ENCODE measurements around the gene CDS2.

CDS2 gene

GRCh38 chr20:5088688-5089087, 38.1 kb upstream of the CDS2 start:
- no peak overlapping the region for H3K27ac ChIP-seq
- no peak for DNase-seq
- TF ChIP-seq, protein P1, sequence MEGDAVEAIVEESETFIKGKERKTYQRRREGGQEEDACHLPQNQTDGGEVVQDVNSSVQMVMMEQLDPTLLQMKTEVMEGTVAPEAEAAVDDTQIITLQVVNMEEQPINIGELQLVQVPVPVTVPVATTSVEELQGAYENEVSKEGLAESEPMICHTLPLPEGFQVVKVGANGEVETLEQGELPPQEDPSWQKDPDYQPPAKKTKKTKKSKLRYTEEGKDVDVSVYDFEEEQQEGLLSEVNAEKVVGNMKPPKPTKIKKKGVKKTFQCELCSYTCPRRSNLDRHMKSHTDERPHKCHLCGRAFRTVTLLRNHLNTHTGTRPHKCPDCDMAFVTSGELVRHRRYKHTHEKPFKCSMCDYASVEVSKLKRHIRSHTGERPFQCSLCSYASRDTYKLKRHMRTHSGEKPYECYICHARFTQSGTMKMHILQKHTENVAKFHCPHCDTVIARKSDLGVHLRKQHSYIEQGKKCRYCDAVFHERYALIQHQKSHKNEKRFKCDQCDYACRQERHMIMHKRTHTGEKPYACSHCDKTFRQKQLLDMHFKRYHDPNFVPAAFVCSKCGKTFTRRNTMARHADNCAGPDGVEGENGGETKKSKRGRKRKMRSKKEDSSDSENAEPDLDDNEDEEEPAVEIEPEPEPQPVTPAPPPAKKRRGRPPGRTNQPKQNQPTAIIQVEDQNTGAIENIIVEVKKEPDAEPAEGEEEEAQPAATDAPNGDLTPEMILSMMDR (IDR thresholded peaks at IDR 0.05) = no peak
- no peaks in the 10 kb centered on the region for H3K27me3 ChIP-seq
- no peaks in the 10 kb centered on the region for H3K9me3 ChIP-seq
- H3K4me1 ChIP-seq = no peaks in the 10 kb centered on the region
- intact Hi-C loops (cut with DNase I; ENCODE audit: low total_unique reads) = no loop called here
- no peak overlapping the region for H3K4me3 ChIP-seq
- peaks cover 0 to 11% (median 5%) of the 10 kb centered on the region in 3 donors for H3K36me3 ChIP-seq

DNA sequence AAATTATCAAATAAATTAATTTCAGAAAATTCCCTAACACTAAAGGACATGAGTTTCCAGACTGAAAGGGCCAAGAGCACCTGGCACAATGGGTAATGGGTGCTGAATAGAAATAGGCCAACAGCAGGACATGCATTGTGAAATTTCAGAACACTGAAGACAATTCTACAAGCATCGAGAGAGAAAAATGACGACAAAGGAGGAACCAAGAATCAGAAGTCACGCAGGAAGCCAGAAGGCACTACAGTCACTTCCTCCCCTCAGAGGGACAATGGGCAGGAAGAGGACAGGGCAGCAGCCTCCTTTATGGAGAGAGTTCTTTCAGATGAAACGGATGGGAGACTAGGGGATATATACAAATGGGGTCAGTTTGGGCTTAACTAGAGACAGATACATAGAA, 36.6 kb upstream of the CDS2 start:
- Histone ChIP-seq H3K27ac (no peak overlapping the region), H3K4me1 (no peaks in the 10 kb centered on the region), H3K27me3 (no peaks in the 10 kb centered on the region), H3K4me3 (no peak overlapping the region), H3K9me3 (no peaks in the 10 kb centered on the region), H3K36me3 (peaks cover 0 to 11% (median 5%) of the 10 kb centered on the region in 3 donors)
- TF ChIP-seq, protein P1 (IDR thresholded peaks at IDR 0.05) = no peak
- intact Hi-C loops (cut with DNase I; ENCODE audit: low total_unique reads) = no loop called here
- DNase-seq = peak in 1 of 2 donors; percentile 39

- H3K36me3 ChIP-seq = peaks cover 0 to 22% (median 0%) of the 10 kb centered on the region in 3 donors
- intact Hi-C loops (cut with DNase I; ENCODE audit: low total_unique reads) = no loop called here
- no peak for DNase-seq
These were observed 34.9 kb upstream of the CDS2 start for GRCh38 chr20:5091902-5092301.

DNA sequence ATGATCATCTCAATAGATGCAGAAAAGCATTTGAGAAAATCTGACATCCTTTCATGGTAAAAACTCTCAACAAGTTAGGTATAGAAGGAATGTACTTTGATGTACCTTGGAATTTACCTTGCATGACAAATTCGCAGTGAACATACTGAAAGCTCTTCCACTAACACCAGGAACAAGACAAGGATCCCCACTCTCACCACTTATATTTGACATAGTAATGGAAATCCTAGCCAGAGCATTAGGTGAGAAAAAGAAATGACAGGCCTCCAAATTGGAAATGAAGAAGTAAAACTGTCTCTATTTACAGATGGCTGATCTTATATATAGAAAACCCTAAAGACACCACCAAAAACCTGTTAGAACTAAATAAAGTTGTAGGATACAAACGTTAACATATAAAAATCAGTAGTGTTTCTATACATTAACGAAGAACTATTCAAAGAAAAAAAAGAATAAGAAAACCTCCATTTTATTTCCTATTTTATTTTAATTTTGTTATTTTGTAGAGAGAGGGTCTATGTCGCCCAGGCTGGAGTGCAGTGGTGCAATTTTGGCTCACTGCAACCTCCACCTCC, 34.0 kb upstream of the CDS2 start:
- no peak for DNase-seq
- TF ChIP-seq, protein P1 (IDR thresholded peaks at IDR 0.05) = no peak
- intact Hi-C loops (cut with DNase I; ENCODE audit: low total_unique reads) = no loop called here
- Histone ChIP-seq H3K9me3 (no peaks in the 10 kb centered on the region), H3K4me1 (no peaks in the 10 kb centered on the region), H3K27ac (no peak overlapping the region), H3K36me3 (peaks cover 0 to 32% (median 0%) of the 10 kb centered on the region in 3 donors), H3K4me3 (no peak overlapping the region), H3K27me3 (no peaks in the 10 kb centered on the region)

More at GRCh38 chr20:5091902-5092301, 34.9 kb upstream of the CDS2 start:
- Histone ChIP-seq H3K4me1 (no peaks in the 10 kb centered on the region), H3K4me3 (no peak overlapping the region), H3K27ac (no peak overlapping the region), H3K9me3 (no peaks in the 10 kb centered on the region), H3K27me3 (no peaks in the 10 kb centered on the region)
- TF ChIP-seq, protein P1 (IDR thresholded peaks at IDR 0.05) = no peak

- Histone ChIP-seq H3K4me3 (no peak overlapping the region), H3K27me3 (no peaks in the 10 kb centered on the region), H3K27ac (no peak overlapping the region), H3K4me1 (no peaks in the 10 kb centered on the region), H3K36me3 (peaks cover 5 to 51% (median 6%) of the 10 kb centered on the region in 3 donors), H3K9me3 (no peaks in the 10 kb centered on the region)
- TF ChIP-seq, protein P1 (IDR thresholded peaks at IDR 0.05) = no peak
- DNase-seq = no peak
- intact Hi-C loops (cut with DNase I; ENCODE audit: low total_unique reads) = no loop called here
These were observed 31.4 kb upstream of the CDS2 start for GRCh38 chr20:5095454-5095853.

- DNase-seq = no peak
- intact Hi-C loops (cut with DNase I; ENCODE audit: low total_unique reads) = no loop called here
These were observed 30.9 kb upstream of the CDS2 start for GRCh38 chr20:5095931-5096330.

More at GRCh38 chr20:5095931-5096330, 30.9 kb upstream of the CDS2 start:
- Histone ChIP-seq H3K36me3 (peaks cover 5 to 51% (median 6%) of the 10 kb centered on the region in 3 donors), H3K27me3 (no peaks in the 10 kb centered on the region), H3K4me3 (no peak overlapping the region), H3K4me1 (no peaks in the 10 kb centered on the region), H3K27ac (no peak overlapping the region), H3K9me3 (no peaks in the 10 kb centered on the region)
- TF ChIP-seq, protein P1 (IDR thresholded peaks at IDR 0.05) = no peak

Measured in tibial artery (tissue), 4 donors.